GM21786 (cell line): ENCODE measurements around the gene HDAC7.
A peak's percentile ranks its signal among the peaks of the same experiment; 100 is the strongest.

ENCODE experiments used
- ATAC-seq: cut with Tn5 transposase; IDR thresholded peaks from one replicate; pipeline ENCODE4 v1.9.1; 2021; ENCODE audit not compliant: unreplicated experiment

Gene HDAC7

GRCh38 chr12:47782372-47782770 lies 37.3 kb downstream of the HDAC7 start:
- ATAC-seq, result no peak

GRCh38 chr12:47781479-47782371 lies 38.0 kb downstream of the HDAC7 start:
- ATAC-seq, result no peak

- ATAC-seq, result no peak
These were observed 39.7 kb downstream of the HDAC7 start for GRCh38 chr12:47779943-47780504.

- ATAC-seq, result peak; percentile 75
These were observed 40.3 kb downstream of the HDAC7 start for GRCh38 chr12:47779301-47779942.

GRCh38 chr12:47778881-47779280 lies 40.8 kb downstream of the HDAC7 start:
- no peak for ATAC-seq

GRCh38 chr12:47777741-47778558 lies 41.8 kb downstream of the HDAC7 start:
- no peak for ATAC-seq

- no peak for ATAC-seq
These were observed 42.6 kb downstream of the HDAC7 start for GRCh38 chr12:47777151-47777550.

GRCh38 chr12:47776471-47777143 lies 43.1 kb downstream of the HDAC7 start:
- no peak for ATAC-seq

- ATAC-seq, result no peak
These were observed 44.4 kb downstream of the HDAC7 start for GRCh38 chr12:47775100-47775911.

GRCh38 chr12:47774663-47775062 lies 45.0 kb downstream of the HDAC7 start:
- ATAC-seq, result no peak

- no peak for ATAC-seq
These were observed 45.7 kb downstream of the HDAC7 start for GRCh38 chr12:47773858-47774580.

- peak; percentile 78 for ATAC-seq
These were observed 46.4 kb downstream of the HDAC7 start, which contains the start of gene SLC48A1 for GRCh38 chr12:47773062-47773857. TSS of gene SLC48A1 (plus strand) at chr12:47773238. CDS start at chr12:47773305, 67 bp downstream.

- ATAC-seq, result no peak
These were observed 47.0 kb downstream of the HDAC7 start for GRCh38 chr12:47772738-47773061.

GRCh38 chr12:47772094-47772660 lies 47.5 kb downstream of the HDAC7 start:
- no peak for ATAC-seq

GRCh38 chr12:47771304-47771703 lies 48.4 kb downstream of the HDAC7 start:
- ATAC-seq, result no peak

- no peak for ATAC-seq
These were observed 49.5 kb downstream of the HDAC7 start for GRCh38 chr12:47770086-47770726.
